ENCODE results near the gene COBL. TPM values are rescaled to one million over a fixed set of nuclear protein-coding genes. Genes with fewer than 3 reads are reported as not detected.

The COBL gene
- total RNA-seq, 4 donors from 2014 or later = 5.9 to 21.3 (median 7.8) TPM

DNA sequence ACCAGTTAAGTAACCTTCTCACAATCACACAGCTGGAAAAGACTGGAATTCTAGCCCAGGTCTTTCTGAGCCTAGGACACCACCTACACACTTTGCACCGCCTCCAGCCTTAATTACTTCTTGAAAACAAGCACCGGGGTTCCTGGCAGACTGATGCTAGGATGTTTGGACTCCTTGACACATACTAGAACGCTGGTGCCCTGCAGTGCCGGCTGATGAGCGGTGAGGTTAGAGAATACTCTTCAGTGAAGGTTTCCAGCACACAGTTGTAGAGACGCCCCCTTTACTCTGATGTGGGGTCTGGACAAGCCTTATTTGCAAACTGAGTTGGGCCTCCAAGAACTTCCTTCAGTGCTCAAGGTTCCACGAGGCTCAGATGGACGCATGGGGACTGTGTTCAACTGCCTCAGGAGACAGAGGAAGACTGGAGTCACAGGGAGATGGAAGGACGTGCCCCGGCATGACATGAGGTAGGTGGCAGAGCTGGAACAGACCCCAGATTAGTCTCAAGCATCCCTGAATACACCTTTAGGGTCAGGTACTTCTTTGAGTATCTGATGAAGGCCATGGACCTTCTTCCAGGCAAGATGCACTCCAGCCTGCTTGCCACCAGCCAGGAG lies 89.6 kb downstream of the COBL start:
- H3K36me3 ChIP-seq = no peaks in the 10 kb centered on the region
- no peak for TF ChIP-seq POLR2A (IDR thresholded peaks at IDR 0.05)
- TF ChIP-seq, protein P1, sequence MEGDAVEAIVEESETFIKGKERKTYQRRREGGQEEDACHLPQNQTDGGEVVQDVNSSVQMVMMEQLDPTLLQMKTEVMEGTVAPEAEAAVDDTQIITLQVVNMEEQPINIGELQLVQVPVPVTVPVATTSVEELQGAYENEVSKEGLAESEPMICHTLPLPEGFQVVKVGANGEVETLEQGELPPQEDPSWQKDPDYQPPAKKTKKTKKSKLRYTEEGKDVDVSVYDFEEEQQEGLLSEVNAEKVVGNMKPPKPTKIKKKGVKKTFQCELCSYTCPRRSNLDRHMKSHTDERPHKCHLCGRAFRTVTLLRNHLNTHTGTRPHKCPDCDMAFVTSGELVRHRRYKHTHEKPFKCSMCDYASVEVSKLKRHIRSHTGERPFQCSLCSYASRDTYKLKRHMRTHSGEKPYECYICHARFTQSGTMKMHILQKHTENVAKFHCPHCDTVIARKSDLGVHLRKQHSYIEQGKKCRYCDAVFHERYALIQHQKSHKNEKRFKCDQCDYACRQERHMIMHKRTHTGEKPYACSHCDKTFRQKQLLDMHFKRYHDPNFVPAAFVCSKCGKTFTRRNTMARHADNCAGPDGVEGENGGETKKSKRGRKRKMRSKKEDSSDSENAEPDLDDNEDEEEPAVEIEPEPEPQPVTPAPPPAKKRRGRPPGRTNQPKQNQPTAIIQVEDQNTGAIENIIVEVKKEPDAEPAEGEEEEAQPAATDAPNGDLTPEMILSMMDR (IDR thresholded peaks at IDR 0.05) = no peak
- no peaks in the 10 kb centered on the region for H3K9me3 ChIP-seq
- 75 to 81% methylated on average over 5 of the region's 10 CpGs for WGBS, 2 donors
- H3K27ac ChIP-seq = peak overlapping the region in 2 of 4 donors; percentile 24 to 76
- intact Hi-C loops (cut with DNase I) = no loop called here
- H3K27me3 ChIP-seq = no peaks in the 10 kb centered on the region
- H3K4me1 ChIP-seq = peaks cover 0 to 31% (median 13%) of the 10 kb centered on the region in 3 donors
- DNase-seq = no peak
- H3K4me3 ChIP-seq = no peak overlapping the region

DNA sequence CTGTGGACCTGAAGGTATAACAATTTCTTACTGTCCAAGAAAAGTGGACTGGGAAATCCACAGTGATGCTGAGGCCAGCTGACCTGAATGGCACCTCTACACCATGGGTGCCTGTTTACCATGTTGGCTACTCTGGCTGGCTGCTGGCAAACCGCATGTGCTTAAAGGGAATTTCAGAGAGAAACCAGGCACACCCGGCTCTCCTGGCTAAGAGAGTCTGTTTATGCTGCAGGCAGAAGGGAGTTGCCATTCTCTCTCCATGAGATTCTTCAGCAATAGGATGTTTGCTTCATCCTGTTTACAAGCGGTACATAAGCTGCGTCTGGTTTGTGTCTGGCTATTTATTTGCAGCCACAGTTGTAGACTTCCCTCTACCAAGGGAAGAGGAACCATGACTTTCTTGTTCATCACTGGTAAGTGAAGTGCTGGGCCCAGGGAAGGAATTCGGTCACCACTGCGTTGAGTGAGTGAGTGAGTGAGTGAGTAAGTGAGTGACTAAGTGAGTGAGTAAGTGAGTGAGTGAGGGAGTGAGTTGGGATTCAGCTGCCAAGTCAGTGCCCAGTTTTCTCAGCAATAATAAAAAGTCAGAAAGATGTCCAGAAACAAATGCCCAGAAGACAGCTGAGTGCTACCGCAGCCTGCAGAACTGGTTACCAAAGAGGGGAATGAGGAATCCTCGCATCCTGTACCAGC lies 90.4 kb downstream of the COBL start:
- H3K9me3 ChIP-seq = no peaks in the 10 kb centered on the region
- H3K4me3 ChIP-seq = no peak overlapping the region
- peaks cover 0 to 31% (median 13%) of the 10 kb centered on the region in 3 donors for H3K4me1 ChIP-seq
- no peak for DNase-seq
- 41 to 53% methylated on average over 8 of the region's 8 CpGs for WGBS, 2 donors
- intact Hi-C loops (cut with DNase I) = no loop called here
- no peaks in the 10 kb centered on the region for H3K36me3 ChIP-seq
- H3K27me3 ChIP-seq = no peaks in the 10 kb centered on the region
- peak overlapping the region; percentile 28 to 82 (median 73) for H3K27ac ChIP-seq
- no peak for TF ChIP-seq POLR2A (IDR thresholded peaks at IDR 0.05)
- TF ChIP-seq, protein P1 (IDR thresholded peaks at IDR 0.05) = no peak

DNA sequence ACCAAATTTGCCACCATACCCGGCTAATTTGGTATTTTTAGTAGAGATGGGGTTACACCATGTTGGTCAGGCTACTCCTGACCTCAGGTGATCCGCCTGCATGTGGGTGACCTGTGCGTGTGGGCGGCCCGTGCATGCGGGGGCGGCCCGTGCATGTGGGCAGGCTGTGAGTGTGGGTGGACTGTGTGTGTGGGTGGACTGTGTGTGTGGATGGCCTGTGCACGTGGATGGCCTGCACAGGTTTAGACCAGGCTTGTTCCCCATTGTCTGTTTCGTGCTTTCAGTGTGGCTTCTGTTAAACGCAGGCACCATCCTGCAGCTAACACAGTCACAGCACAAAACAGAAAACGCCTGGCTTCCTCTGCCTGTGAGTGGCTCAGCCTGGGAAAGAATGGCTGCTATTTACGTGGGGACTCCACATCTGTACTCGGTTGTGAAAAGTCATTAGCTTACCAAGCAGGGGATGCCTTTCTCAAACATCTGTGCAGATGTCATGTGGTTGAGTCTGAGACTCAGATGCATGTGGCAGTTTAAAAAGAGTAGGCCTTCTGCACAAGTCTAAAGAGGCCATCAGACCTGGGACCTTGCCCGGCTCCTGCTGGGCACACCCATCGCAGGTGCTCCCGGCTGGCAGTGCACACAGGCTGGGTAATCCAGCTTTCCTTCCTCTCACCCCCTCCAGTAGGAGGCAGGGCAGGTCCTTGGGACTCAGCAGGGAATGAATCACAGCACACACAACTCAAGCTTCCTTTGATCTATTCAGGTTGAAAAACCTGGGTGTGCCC lies 91.6 kb downstream of the COBL start:
- Histone ChIP-seq H3K4me3 (no peak overlapping the region), H3K9me3 (no peaks in the 10 kb centered on the region), H3K27ac (peak overlapping the region in 3 of 4 donors; percentile 70 to 82 (median 76)), H3K4me1 (peaks cover 0 to 31% (median 13%) of the 10 kb centered on the region in 3 donors), H3K27me3 (no peaks in the 10 kb centered on the region), H3K36me3 (no peaks in the 10 kb centered on the region)
- no peak for TF ChIP-seq POLR2A (IDR thresholded peaks at IDR 0.05)
- TF ChIP-seq, protein P1 (IDR thresholded peaks at IDR 0.05) = peak in 5 of 6 experiments; percentile 12 to 73 (median 59)
- intact Hi-C loops (cut with DNase I) = no loop called here
- no peak for DNase-seq
- WGBS, 2 donors = 59 to 79% methylated on average over 11 to 14 of the region's 17 CpGs

DNA sequence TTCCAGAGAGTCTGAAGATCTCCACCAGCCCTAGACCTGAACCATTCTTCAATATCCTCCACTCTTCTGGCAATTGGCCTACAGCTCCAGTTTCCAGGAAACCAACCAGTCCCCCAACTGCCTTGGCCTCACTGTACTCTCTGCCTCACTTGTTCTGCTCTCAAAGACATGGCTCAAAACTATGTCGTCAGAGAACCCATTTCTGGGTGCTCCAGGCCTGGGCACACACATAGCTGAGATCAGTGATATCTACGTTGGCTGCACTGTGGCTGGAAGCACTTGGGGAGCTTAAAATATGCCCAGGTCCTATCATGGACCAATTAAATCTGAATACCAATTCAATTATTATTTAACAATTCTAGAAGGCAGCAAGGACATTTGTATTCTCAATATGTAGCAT lies 93.1 kb downstream of the COBL start:
- DNase-seq = no peak
- Histone ChIP-seq H3K27ac (no peak overlapping the region), H3K9me3 (no peaks in the 10 kb centered on the region), H3K4me1 (peaks cover 0 to 31% (median 13%) of the 10 kb centered on the region in 3 donors), H3K36me3 (peaks cover 0 to 7% (median 0%) of the 10 kb centered on the region in 3 donors), H3K27me3 (no peaks in the 10 kb centered on the region), H3K4me3 (no peak overlapping the region)
- intact Hi-C loops (cut with DNase I) = no loop called here
- WGBS, 2 donors = 87 to 88% methylated on average over 2 of the region's 2 CpGs
- no peak for TF ChIP-seq POLR2A (IDR thresholded peaks at IDR 0.05)
- TF ChIP-seq, protein P1 (IDR thresholded peaks at IDR 0.05) = no peak
